ENCODE measurements around the gene ATP10B.

DNA sequence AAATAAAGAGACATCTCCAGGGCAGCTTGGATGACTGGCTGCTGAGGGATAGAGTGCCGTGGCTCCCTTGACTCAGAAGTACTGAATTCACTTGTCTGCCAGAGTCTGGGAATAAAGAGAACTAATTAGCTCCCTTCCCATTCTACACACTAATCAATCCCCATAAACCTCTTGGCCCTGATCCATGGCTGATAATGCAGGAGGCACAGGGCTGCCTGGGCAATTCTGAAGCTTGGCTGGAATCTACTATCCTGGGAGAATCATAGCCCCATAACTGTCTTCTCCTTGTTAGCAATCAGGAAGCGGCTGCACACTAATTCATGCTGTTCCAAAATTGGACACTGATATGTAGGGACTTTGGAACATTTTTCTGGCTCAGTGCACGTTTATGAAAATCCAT, 232.6 kb downstream of the ATP10B start:
- TF ChIP-seq CTCF (conservative IDR thresholded peaks at IDR 0.05; ENCODE audit: low read length), result no peak
- no peak for TF ChIP-seq EZH2phosphoT487 (IDR thresholded peaks at IDR 0.05; ENCODE audit: borderline replicate concordance, low read depth, low read length)
